NCI-H345 (cell line): ENCODE measurements around the gene SPINK13.

ENCODE experiments used
- DNase-seq: peaks from one replicate; lab custom pipeline; 2025; lab: John Stamatoyannopoulos, UW

SPINK13 gene

DNA sequence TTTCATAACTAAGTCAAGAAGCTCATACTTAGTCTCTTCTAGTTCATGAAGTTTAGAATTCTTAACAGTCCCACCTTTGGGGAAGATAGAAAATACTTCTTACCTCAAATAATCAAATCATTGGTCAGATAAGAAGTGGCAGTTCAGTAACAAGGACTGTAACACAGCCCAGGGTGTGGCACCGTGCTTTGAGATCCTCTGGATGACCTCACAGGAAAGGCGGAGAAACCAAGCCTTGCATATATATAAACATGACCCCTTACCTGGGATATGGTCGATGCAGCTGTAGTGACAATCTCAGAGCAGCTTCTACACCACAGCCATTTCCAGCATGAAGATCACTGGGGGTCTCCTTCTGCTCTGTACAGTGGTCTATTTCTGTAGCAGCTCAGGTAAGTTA, 43.6 kb downstream of the SPINK13 start, which contains the start of gene SPINK7:
TSS of gene SPINK7 (plus strand) at position 271 of the 400 bp plus-strand sequence. CDS start at position 332, 61 bp downstream.
- DNase-seq, result no peak

- no peak for DNase-seq
Observed at GRCh38 chr5:148314187-148314586, 45.6 kb downstream of the SPINK13 start.

DNA sequence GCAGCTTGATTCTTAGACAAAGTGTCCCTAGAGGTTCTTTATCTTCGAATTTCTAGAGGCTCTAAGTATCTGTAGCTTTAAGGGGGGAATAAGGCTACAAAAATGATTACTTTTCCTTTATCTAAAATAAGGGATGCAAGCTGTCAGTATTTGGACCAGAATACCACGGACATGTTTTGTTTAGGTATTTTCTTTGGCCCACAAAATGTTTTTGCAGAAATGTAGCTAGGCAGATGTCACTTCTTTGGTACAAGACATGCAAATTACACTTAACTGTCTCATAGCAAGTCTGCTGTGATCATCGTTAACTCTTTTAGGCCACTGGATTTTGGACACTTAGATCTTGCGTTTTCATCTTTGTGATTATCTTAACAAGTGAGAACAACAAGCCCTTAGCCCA, 46.1 kb downstream of the SPINK13 start:
- no peak for DNase-seq

DNA sequence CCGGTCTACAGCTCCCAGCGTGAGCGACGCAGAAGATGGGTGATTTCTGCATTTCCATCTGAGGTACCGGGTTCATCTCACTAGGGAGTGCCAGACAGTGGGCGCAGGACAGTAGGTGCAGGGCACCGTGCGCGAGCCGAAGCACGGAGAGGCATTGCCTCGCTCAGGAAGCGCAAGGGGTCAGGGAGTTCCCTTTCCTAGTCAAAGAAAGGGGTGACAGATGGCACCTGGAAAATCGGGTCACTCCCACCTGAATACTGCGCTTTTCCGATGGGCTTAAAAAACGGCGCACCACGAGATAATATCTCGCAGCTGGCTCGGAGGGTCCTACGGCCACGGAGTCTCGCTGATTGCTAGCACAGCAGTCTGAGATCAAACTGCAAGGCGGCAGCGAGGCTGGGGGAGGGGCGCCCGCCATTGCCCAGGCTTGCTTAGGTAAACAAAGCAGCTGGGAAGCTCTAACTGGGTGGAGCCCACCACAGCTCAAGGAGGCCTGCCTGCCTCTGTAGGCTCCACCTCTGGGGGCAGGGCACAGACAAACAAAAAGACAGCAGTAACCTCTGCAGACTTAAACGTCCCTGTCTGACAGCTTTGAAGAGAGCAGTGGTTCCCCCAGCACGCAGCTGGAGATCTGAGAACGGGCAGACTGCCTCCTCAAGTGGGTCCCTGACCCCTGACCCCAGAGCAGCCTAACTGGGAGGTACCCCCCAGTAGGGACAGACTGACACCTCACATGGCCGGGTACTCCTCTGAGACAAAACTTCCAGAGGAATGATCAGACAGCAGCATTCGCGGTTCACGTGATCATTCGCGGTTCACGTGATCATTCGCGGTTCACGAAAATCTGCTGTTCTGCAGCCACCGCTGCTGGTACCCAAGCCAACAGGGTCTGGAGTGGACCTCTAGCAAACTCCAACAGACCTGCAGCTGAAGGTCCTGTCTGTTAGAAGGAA, 51.7 kb downstream of the SPINK13 start:
- DNase-seq, result peak; percentile 62

DNA sequence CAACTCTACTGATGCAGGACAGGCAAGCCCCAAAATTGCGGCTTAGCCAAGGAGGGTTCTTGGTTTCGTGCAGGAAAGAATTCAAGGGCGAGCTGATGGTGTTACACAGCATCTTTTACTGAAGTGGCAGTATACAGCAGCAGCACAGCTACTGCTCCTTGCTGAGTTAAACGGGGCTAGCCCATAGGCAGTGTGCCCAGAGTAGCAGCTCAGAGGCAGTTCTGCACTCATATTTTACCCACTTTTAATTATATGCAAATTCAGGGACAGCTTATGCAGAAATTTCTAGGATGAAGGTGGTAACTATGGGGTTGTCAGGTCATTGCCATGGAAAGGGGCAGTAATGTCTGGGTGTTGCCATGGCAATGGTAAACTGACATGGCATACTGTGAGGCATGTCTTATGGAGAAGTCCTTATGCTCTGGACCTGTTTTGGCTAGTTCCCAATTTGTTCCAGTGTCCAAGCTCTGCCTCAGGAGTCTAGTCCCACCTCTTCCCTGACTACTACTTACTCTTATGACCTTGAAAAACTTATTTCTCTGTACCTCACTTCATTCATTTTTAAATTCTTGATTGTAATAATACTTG, 64.8 kb downstream of the SPINK13 start:
- no peak for DNase-seq

DNA sequence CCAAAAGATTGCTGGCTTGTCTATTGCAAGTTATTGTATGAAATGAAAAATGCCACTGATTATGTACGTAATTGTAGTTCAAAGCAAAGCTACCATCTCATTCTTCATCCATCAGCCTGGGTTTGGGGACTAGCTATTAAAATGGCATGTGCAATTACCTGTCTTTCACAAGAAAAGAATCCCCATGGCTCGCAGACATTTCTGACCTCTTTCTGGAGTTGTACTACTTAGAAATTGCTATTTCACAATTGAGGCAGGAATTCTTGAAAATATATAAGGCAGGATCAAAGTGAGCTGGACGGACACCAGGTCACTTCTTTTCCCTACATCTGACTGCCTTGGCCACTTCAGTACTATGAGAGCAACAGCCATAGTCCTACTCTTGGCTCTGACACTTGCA, 66.7 kb downstream of the SPINK13 start, which contains the start of gene SPINK9:
TSS of gene SPINK9 (plus strand) at position 301 of the 400 bp plus-strand sequence. CDS start at position 356, 55 bp downstream.
- DNase-seq, result no peak
